ENCODE data around the gene SLC13A3. TPM values are rescaled to one million over a fixed set of nuclear protein-coding genes. Genes with fewer than 3 reads are reported as not detected.

Gene SLC13A3
- total and polyA plus RNA-seq, 4 donors, result 1.5 to 10.7 (median 8.3) TPM

- WGBS, result 71% methylated on average over 14 of the region's 14 CpGs
- no peak for DNase-seq (ENCODE audit: low spot score)
Observed at GRCh38 chr20:46588532-46589511, 62.4 kb downstream of the SLC13A3 start.

More at GRCh38 chr20:46588532-46589511, 62.4 kb downstream of the SLC13A3 start:
- Histone ChIP-seq H3K27ac (ENCODE audit: low read depth in 1 of 2, low read length in 2 of 2) (no peak overlapping the region), H3K9me3 (ENCODE audit: control insufficient read depth in 4 of 4, low read length in 3 of 4) (no peaks in the 10 kb centered on the region), H3K4me3 (ENCODE audit: low read depth in 1 of 3, low read length in 3 of 3) (no peak overlapping the region), H3K36me3 (ENCODE audit: control insufficient read depth in 4 of 4, insufficient read depth in 3 of 4, low read depth in 1 of 4, low read length in 3 of 4) (no peaks in the 10 kb centered on the region), H3K27me3 (ENCODE audit: control insufficient read depth in 4 of 4, insufficient read depth in 4 of 4, low read length in 3 of 4) (no peaks in the 10 kb centered on the region), H3K4me1 (ENCODE audit: control insufficient read depth in 4 of 4, insufficient read depth in 4 of 4, low read length in 3 of 4) (no peaks in the 10 kb centered on the region), H3K9ac (ENCODE audit: low read depth in 1 of 2, low read length in 2 of 2) (no peak overlapping the region)
- TF ChIP-seq RXRA (IDR thresholded peaks at IDR 0.05) (no peak), ZBTB33 (IDR thresholded peaks at IDR 0.05) (no peak), HNF4A (conservative IDR thresholded peaks at IDR 0.05) (no peak), NR2F2 (IDR thresholded peaks at IDR 0.05) (no peak), CTCF (IDR thresholded peaks at IDR 0.05; ENCODE audit: low read depth, low read length, missing input control) (no peak), HNF4G (IDR thresholded peaks at IDR 0.05) (no peak), EGR1 (IDR thresholded peaks at IDR 0.05; ENCODE audit: low read depth in 2 of 2) (no peak), REST (IDR thresholded peaks at IDR 0.05) (no peak), RAD21 (IDR thresholded peaks at IDR 0.05) (no peak), MAX (IDR thresholded peaks at IDR 0.05) (no peak), GABPA (IDR thresholded peaks at IDR 0.05 in 1 of 2, conservative IDR thresholded peaks at IDR 0.05 in 1 of 2) (no peak), ATF3 (IDR thresholded peaks at IDR 0.05) (no peak), TAF1 (conservative IDR thresholded peaks at IDR 0.05) (no peak), JUND (IDR thresholded peaks at IDR 0.05) (no peak), SP1 (IDR thresholded peaks at IDR 0.05) (no peak), YY1 (IDR thresholded peaks at IDR 0.05) (no peak), FOXA2 (IDR thresholded peaks at IDR 0.05) (no peak), FOXA1 (IDR thresholded peaks at IDR 0.05) (no peak)

All from liver (tissue), 9 donors.